22Rv1 (cell line): Measurements from ENCODE around the gene TRIM2.

Source experiments
- H3K27ac ChIP-seq: fragments of 450-650 bp; 2 replicates; pipeline ENCODE4 v1.5.1; 2017
- ZFX ChIP-seq: fragments of 450-650 bp; IDR thresholded peaks from 2 replicates; pipeline ENCODE4 v1.6.1; 2017; ENCODE audit warnings: antibody characterized with exemption, borderline replicate concordance
- TF ChIP-seq, protein P1 (sequence below): fragments of 450-650 bp; IDR thresholded peaks from 2 replicates; pipeline ENCODE4 v1.5.1; 2017; ENCODE audit warnings: mild to moderate bottlenecking

The TRIM2 gene

DNA sequence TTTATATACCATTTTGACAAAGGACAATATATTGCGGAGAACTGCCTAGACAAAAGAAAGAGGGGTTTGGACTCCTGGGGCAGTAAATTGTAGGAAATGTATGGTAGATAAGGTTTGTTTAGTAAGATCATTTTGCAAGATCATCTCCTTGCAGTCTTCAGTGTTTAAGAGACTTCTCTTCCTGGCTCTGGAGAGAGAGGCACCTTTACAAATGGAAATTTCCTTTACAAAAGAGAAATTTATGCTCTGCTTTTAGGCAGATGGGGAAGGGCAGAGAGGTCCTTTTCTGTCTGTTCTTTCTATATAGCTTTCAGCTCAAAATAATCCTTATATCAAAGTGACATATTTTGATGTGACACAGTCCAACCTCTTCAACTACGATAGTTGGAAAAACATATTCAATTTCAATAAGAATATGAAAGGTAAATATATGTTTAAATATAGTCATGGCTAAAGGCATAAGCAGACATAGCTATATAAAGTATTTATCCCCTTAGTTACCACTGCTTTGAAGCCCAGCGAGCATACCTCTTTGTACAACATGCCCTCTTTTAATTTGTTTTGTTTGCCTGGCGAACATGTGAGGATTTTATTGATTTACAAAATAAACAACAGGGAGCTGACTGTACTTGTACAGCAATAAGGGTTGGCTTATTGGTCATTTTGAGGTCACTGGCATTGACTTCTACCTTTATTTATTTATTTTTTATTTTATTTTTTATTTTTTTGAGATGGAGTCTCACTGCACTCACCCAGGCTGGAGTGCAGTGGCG lies 65.2 kb downstream of the TRIM2 start:
- no peak overlapping the region for H3K27ac ChIP-seq
- TF ChIP-seq ZFX, result no peak
- TF ChIP-seq, protein P1, sequence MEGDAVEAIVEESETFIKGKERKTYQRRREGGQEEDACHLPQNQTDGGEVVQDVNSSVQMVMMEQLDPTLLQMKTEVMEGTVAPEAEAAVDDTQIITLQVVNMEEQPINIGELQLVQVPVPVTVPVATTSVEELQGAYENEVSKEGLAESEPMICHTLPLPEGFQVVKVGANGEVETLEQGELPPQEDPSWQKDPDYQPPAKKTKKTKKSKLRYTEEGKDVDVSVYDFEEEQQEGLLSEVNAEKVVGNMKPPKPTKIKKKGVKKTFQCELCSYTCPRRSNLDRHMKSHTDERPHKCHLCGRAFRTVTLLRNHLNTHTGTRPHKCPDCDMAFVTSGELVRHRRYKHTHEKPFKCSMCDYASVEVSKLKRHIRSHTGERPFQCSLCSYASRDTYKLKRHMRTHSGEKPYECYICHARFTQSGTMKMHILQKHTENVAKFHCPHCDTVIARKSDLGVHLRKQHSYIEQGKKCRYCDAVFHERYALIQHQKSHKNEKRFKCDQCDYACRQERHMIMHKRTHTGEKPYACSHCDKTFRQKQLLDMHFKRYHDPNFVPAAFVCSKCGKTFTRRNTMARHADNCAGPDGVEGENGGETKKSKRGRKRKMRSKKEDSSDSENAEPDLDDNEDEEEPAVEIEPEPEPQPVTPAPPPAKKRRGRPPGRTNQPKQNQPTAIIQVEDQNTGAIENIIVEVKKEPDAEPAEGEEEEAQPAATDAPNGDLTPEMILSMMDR, result no peak

DNA sequence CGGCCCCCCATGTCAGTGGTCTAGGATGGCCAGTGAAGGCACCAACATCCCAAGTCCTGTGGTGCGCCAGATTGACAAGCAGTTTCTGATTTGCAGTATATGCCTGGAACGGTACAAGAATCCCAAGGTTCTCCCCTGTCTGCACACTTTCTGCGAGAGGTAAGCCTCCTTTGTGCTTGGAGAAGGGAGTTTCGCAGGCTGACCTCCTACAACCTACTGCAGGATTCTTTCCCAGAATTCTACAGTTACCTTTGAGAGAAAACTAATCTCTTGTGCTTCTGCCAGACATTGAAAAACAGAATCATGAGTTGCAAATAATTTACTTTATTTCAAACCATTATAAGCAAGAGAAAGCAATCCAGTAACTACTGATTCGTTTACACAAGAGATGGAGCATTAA lies 66.1 kb downstream of the TRIM2 start:
- no peak overlapping the region for H3K27ac ChIP-seq
- no peak for TF ChIP-seq ZFX
- TF ChIP-seq, protein P1, result no peak

DNA sequence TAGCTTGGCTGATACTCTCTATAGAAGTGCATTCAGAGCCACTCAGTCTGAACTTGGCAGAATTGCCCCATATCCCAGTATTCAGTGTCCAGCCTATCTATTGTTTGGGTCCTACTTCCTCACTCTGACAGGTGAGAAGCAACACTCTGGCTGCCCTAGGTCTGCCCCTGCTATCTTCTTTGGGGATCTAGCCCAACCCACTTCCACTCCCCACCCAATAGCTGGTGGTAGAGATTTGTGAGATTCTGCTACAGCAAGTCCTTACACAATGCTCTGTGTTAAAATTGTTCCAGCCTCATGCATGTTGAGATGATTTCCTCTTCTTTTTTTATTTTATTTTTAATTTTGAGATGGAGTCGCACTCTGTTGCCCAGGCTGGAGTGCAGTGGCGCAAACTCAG lies 67.6 kb downstream of the TRIM2 start:
- no peak overlapping the region for H3K27ac ChIP-seq
- TF ChIP-seq, protein P1, result no peak
- TF ChIP-seq ZFX, result no peak

DNA sequence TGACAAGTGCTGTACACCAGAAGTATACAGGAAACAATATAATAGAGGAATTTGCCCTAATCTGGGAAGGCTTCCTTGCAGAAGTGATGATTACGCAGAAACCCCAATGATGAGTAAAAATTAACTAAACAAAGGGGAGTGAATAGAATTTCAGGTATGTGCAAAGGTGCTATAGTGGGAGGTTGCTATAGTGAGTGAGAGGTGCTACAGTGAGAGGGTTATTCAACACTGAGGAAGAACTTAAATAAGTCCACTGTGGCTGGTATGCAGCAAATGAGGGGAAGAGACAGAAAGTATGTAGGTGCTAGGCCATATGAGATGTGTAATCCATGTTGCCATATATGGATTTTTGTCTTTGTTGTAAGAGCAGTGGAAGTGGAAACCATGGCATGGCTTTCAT lies 69.5 kb downstream of the TRIM2 start:
- no peak overlapping the region for H3K27ac ChIP-seq
- no peak for TF ChIP-seq ZFX
- TF ChIP-seq, protein P1, result no peak

DNA sequence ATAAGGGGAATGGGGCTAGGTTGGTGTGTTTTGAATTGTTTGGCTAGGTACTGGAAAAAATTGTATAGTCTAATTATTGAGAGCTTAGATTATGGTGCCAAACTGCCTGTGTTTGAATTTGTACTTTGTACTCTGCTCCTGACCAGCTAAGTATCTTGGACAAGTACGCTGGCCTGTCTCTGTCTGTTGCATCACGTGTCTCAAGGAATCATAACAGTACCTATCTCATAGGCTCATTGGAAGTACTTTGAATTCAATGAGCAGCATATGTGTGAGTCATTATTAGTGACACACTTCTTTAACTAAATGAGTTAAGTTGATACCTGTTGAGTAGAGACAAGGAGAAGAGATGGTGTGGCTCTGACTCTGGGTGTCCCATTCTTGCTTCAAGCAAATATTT lies 70.7 kb downstream of the TRIM2 start:
- no peak overlapping the region for H3K27ac ChIP-seq
- TF ChIP-seq, protein P1, result no peak
- TF ChIP-seq ZFX, result no peak

DNA sequence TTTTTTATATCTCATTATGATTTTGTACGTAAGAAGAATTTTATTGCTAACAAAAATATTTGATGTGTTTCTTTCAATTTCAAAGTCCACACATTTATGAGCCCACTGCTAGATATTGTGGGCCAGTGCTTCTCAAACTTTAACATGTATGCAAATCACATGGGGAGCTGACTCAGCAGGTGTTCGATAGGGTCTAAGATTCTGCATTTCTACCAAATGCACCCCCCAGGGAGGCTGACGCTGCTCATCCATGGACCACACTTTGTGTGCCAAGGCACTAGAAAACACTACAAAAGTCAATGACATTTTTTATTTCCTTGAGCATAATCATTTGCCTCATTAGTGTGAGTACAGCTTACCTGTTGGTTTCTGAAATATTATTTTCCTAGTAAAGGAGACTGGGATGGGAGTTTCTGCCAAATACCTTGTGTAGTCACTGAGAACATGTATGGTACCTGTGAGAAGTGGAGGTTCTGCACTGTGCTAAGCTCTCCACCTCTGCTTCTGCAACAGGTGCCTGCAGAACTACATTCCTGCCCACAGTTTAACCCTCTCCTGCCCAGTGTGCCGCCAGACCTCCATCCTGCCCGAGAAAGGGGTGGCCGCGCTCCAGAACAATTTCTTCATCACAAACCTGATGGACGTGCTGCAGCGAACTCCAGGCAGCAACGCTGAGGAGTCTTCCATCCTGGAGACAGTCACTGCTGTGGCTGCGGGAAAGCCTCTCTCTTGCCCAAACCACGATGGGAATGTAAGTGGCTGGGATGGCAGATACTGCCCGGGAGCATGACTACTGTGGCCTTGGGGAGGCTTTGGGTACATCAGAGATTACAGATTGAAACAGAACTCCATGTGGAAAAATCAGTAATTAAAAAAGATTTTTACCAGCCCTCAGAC lies 71.4 kb downstream of the TRIM2 start:
- no peak for TF ChIP-seq ZFX
- TF ChIP-seq, protein P1, result no peak
- H3K27ac ChIP-seq, result no peak overlapping the region

DNA sequence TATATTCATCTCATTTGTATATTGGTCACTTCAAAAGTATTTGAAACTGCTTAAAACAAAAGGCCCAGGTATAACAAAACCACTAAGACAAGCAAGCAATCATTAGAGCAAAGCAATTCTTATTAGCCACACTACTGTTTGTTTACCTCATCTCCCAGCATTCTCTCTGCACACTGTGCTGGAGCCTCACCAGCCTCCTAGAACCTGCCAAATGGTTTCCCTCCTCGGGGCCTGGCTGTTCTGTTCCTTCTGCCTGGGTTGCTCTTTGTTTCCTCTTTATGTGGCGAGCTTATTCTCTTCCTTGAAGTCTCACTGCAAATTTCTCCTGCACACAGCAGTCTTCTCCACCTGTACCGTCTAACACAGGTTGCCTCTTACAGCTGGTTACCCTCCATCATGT lies 72.7 kb downstream of the TRIM2 start:
- TF ChIP-seq, protein P1, result no peak
- TF ChIP-seq ZFX, result no peak
- H3K27ac ChIP-seq, result no peak overlapping the region
